Esophagus muscularis mucosa (tissue), 3 donors: Measurements from ENCODE around the gene CD300LB.

Source experiments
- CTCF ChIP-seq, 3 experiments: fragments of 200-600 bp in 2 of 3; fragments of 450-650 bp in 1 of 3; sonication (generic) in 2 of 3; IDR thresholded peaks; one replicate each; pipeline ENCODE4 v1.5.1; 2017 to 2019; ENCODE audit warnings: antibody characterized with exemption in 3 of 3, mild to moderate bottlenecking in 2 of 3, moderate library complexity in 1 of 3
- POLR2A ChIP-seq: fragments of 450-650 bp; IDR thresholded peaks from one replicate; pipeline ENCODE4 v1.6.1; 2017; ENCODE audit warnings: antibody characterized with exemption, moderate library complexity, mild to moderate bottlenecking, low read depth
- POLR2AphosphoS5 ChIP-seq, 2 donors: sonication (generic); formaldehyde crosslinking; IDR thresholded peaks; one replicate each; pipeline ENCODE4 v1.6.1; 2017; ENCODE audit warnings: antibody characterized with exemption in 2 of 2

- TF ChIP-seq CTCF (IDR thresholded peaks at IDR 0.05) = no peak
- TF ChIP-seq POLR2A = no peak
- no peak for TF ChIP-seq POLR2AphosphoS5 (IDR thresholded peaks at IDR 0.05)
These were observed 19.2 kb downstream of the CD300LB start for GRCh38 chr17:74512036-74512435.
